Dorsolateral prefrontal cortex (tissue), 118 donors: ENCODE results near the gene ZNF600. TPM values are rescaled to one million over a fixed set of nuclear protein-coding genes. Genes with fewer than 3 reads are reported as not detected.

ENCODE experiments used
- total RNA-seq, 120 experiments: library from RNA; stranded (reverse); gene quantifications; one replicate each; pipeline versions ENCODE4 v1.2.3 to v1.2.4, GENCODE V29; 2022

The ZNF600 gene
- total RNA-seq, 120 experiments from 2014 or later, result 0.90 to 6.5 (median 2.7) TPM

Other genes starting within 250 kb of the ZNF600 start
- 10 to 100 TPM; 11.8 to 41.0 (median 20.6) TPM for gene ZNF701, start 216.5 kb downstream of the ZNF600 start, total RNA-seq
- 100 to 1,000 TPM in 2 of 120 experiments, 10 to 100 TPM in 118; 30.2 to 101 (median 53.8) TPM for gene ZNF83, start 148.4 kb downstream of the ZNF600 start, total RNA-seq
- gene ZNF611, start 51.7 kb downstream of the ZNF600 start, total RNA-seq, result 10 to 100 TPM; 18.1 to 38.1 (median 26.2) TPM
- 10 to 100 TPM in 45 of 120 experiments, 1 to 10 TPM in 75; 5.0 to 16.4 (median 9.1) TPM for gene ZNF28, start 34.8 kb upstream of the ZNF600 start, total RNA-seq
- gene ZNF468, start 70.8 kb upstream of the ZNF600 start, total RNA-seq, result 10 to 100 TPM in 97 of 120 experiments, 1 to 10 TPM in 23; 4.1 to 23.8 (median 12.8) TPM
- gene ZNF320, start 110.8 kb upstream of the ZNF600 start, total RNA-seq, result 10 to 100 TPM; 13.8 to 49.1 (median 23.7) TPM
- gene ZNF888, start 136.6 kb upstream of the ZNF600 start, total RNA-seq, result 1 to 10 TPM in 118 of 120 experiments, under 1 TPM in 2; 0.81 to 5.4 (median 2.0) TPM
- gene ZNF816, start 176.1 kb upstream of the ZNF600 start, total RNA-seq, result 10 to 100 TPM in 1 of 120 experiments, 1 to 10 TPM in 119; 2.2 to 11.9 (median 5.0) TPM
- under 1 TPM in 7 of 120 experiments, not detected in 113; 0.20 to 0.47 (median 0.28) TPM for gene ERVV-1, start 227.1 kb upstream of the ZNF600 start, total RNA-seq